ENCODE data around the gene XAB2.
"Not testable (repeated sequence)": the region's sequence is repeated elsewhere in the genome, so short reads cannot be mapped to it uniquely, and the experiment has no call there.

Gene XAB2

GRCh38 chr19:7652061-7652641, 22.8 kb upstream of the XAB2 start:
- intact Hi-C loops (cut with DNase I): loop anchor here (1.0 kb wide), 2 partner anchors 28 to 147 kb away; partner anchors contain the start of gene TRAPPC5
- peak; percentile 49 to 97 (median 82) for DNase-seq

- DNase-seq: no peak
- intact Hi-C loops (cut with DNase I): no loop called here
These were observed 20.8 kb upstream of the XAB2 start for GRCh38 chr19:7650148-7650547.

- no peak for DNase-seq
- intact Hi-C loops (cut with DNase I): no loop called here
These were observed 19.1 kb upstream of the XAB2 start for GRCh38 chr19:7648265-7649014.

GRCh38 chr19:7647156-7647555, 17.8 kb upstream of the XAB2 start:
- intact Hi-C loops (cut with DNase I): no loop called here
- DNase-seq: no peak

- intact Hi-C loops (cut with DNase I): no loop called here
These were observed 17.0 kb upstream of the XAB2 start for GRCh38 chr19:7646426-7646700.

GRCh38 chr19:7645656-7646425, 16.5 kb upstream of the XAB2 start:
- intact Hi-C loops (cut with DNase I): no loop called here
- no peak for DNase-seq

More at GRCh38 chr19:7646426-7646700, 17.0 kb upstream of the XAB2 start:
- no peak for DNase-seq

GRCh38 chr19:7645163-7645562, 15.8 kb upstream of the XAB2 start:
- DNase-seq: no peak
- intact Hi-C loops (cut with DNase I): no loop called here

GRCh38 chr19:7644550-7644877, 15.2 kb upstream of the XAB2 start:
- intact Hi-C loops (cut with DNase I): no loop called here
- no peak for DNase-seq

- DNase-seq; intact Hi-C loops (cut with DNase I): not testable (repeated sequence)
These were observed 14.5 kb upstream of the XAB2 start for GRCh38 chr19:7643629-7644549.

- intact Hi-C loops (cut with DNase I): no loop called here
- no peak for DNase-seq
These were observed 13.7 kb upstream of the XAB2 start for GRCh38 chr19:7643031-7643415.

- DNase-seq: no peak
- intact Hi-C loops (cut with DNase I): no loop called here
These were observed 13.1 kb upstream of the XAB2 start for GRCh38 chr19:7642295-7643030.

GRCh38 chr19:7641290-7642276, 12.2 kb upstream of the XAB2 start:
- DNase-seq: no peak
- intact Hi-C loops (cut with DNase I): no loop called here

- intact Hi-C loops (cut with DNase I): no loop called here
- no peak for DNase-seq
These were observed 11.5 kb upstream of the XAB2 start for GRCh38 chr19:7640803-7641202.

GRCh38 chr19:7639863-7640348, 10.6 kb upstream of the XAB2 start:
- intact Hi-C loops (cut with DNase I): no loop called here
- DNase-seq: no peak

GRCh38 chr19:7638802-7639465, 9.6 kb upstream of the XAB2 start:
- DNase-seq: no peak
- intact Hi-C loops (cut with DNase I): no loop called here

GRCh38 chr19:7637374-7638256, 8.3 kb upstream of the XAB2 start:
- no peak for DNase-seq
- intact Hi-C loops (cut with DNase I): no loop called here

- DNase-seq: no peak
- intact Hi-C loops (cut with DNase I): no loop called here
These were observed 7.5 kb upstream of the XAB2 start, which contains the start of gene STXBP2 for GRCh38 chr19:7636691-7637373. TSS of gene STXBP2 (plus strand) at chr19:7637110. CDS start at chr19:7637150, 40 bp downstream.
